HG03571 (cell line): ENCODE results near the gene ZBTB7C.

Experiments
- ATAC-seq: cut with Tn5 transposase; IDR thresholded peaks from one replicate; pipeline ENCODE4 v1.9.1; 2021; ENCODE audit not compliant: unreplicated experiment

The ZBTB7C gene

DNA sequence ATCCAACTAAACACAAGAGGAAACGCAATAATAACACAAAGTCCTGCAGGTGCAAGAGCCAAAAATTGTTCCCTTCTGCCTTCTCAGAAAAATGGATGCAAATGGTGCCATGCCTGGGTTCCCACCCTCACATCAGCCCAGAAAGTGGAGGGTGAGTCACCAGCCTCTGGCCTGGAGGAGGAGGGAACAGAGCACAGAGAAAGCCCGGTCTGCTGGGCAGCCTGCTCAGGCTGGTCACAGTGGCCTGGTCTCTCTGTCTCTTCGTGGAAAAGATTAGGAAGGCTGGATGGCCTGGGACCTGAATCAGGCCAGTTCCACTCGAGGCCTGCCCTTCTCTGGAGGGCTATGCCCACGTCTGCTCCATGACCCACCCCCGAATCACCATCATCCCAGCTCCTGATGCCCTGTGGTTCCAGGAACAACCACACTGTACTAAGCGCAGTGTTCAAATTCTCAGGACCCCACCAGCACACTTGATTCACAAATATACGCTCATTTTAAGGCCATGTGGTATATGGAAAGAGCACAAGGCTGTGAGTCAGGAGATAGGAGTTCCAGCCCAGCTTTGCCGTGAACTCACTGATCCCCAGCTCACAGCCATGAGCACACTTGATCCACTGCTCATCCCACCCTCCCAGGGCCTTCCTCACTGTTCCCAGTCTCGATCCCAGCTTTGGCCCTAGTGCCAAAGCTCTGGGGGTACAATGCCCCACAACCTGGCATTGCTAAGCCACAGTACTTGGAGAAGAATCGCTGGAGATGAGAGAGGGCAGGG is 82.1 kb downstream of the ZBTB7C start:
- no peak for ATAC-seq

DNA sequence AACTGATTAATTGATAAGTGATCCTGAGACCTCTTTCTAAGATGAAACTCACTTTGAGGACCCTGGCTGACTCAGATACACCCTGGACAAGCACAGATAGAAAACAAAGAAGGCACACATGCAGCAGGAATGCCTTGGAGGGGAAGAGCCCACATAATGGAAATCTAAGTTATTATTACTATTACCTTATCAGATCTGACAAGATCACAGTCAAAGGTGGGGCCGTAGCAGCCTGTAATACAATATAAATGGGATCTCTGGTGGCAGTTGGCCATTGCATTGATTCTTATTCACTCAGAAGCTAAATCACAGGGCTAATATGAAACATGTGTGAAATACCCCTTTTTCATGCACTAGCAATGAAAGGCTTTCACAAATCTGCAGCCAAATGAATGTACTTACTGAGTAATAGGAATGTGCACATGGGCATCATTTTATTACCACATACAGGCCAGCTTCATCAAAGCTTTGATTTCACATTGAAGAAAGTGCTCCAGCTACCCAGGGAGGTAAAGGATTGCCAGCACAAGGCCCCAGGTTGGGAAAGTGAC is 84.0 kb downstream of the ZBTB7C start:
- ATAC-seq: no peak

DNA sequence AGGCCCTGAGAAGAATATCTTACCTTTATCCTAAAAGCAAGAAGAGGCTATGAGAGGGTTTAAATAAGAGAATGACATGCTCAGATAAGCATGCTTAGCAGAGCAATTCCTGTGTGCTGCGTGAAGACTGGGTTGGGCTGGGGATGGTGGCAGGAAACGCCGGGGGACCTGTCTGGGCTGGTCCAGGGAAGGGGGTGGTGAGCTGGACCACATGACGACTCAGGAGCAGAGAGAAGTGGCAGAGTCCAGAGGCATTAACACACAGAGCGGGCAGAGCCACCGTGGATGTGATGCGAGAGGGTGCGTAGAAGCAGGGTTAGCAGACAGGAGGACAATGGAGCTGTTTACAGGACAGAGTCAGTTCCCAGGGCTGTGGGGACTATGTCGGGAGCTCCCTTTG is 84.5 kb downstream of the ZBTB7C start:
- ATAC-seq: no peak

DNA sequence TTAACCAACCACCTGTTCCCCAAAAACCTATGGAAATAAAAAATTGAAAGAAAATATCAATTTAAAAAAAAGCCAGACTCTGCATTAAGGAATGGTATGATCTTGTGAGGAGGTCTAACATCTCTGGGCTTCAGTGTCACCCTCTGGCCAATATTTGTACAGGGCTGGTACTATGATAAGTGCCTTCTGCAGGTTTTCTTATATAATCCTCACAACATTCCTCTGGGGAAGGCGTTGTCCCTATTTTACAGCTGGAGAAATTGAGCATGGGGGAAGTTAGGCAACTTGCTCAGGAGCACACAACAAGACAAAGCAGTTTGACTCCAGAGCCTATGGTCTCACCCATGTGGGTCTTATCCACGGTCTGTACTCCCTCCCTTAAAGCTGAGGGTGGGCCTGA is 86.0 kb downstream of the ZBTB7C start:
- no peak for ATAC-seq

DNA sequence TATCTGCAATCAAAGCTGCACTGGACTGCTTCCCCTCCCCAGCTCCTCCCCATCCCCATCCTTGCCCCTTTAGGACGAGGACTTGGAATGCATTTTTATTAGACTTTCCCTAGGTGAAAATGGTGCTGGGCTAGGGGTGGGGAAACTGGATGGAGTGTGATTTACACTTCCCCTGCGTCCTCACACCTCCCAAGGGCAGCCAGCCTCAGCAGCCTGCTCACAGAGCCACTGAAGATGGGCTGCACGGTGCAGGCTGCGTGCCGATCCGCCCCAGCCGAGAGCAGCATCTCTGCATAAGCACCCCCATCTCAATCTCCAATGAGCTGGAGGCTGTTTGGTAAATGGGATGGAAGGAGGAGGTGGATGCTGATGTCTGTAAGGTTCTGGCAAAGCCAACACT is 87.6 kb downstream of the ZBTB7C start:
- ATAC-seq: no peak

DNA sequence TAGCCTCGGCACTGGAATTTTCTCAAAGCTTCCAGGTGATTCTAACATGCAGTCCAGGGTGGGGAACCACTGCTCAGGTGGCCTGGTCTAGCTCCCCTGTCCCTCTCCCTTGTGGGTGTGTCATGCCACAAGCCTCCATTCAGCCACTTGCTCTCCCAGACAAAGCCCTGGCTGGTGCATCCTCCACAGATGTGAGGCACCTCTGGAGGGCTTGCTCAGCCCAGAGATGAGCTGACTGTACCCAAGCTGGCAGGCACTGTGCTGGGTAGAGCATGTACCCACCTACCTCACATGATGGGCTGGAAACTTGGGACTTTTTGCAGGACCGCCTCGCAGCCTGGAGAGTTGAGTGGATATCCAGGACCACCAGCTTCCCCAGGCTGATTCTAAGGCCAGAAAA is 88.1 kb downstream of the ZBTB7C start:
- no peak for ATAC-seq

DNA sequence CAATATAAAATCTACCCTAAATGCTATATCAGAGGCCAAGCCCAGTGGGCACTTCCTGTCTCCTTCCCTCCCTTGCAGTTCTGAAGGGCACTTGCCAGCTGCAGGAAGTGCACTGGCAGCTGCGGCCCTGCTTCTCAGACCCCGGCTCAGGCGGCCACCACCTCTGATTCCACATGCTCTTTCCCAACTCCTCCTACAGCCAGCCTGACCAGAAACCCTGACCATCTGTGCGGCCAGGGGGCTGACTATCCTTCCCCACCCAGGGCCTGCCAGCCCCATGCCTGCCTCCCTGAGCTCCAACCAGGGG is 88.6 kb downstream of the ZBTB7C start:
- no peak for ATAC-seq

DNA sequence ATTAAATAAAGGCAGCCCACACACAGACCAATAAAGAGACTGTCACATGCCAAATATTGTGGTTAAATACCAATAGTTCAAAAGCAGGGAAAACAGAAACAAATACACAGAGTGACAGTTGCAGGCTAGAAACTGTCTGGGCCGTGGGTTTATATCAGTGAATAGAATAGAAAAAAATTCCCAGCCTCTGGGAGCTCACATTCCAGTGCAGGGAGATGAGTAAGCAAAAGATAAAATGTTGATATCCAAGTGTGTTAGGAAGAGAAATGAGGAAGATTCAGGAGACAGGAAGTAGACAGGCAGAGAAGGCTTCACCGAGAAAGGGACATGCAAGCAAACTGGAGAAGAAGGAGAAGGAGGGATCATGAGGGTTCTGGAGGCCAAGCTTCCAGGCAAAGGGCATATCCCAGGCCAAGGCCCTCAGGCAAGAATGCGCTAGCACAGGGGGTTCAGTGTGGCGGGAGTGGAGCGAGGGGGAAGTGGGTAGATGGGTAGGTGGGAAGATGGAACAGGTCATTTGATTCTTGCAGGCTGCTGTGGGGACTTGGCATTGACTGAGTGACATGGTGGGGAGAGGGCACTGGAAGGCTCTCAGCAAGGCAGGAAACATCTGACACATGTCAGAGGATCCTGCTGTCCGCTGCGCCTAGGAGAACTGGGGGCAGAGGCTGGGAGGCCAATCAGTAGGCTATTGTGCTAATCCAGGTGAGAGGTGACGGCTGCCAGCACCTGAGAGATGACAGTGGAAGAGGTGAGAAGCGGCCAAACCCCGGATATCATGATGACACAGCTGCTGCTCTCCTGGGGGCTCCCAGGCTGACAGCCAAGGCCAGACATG is 89.2 kb downstream of the ZBTB7C start:
- ATAC-seq: no peak

DNA sequence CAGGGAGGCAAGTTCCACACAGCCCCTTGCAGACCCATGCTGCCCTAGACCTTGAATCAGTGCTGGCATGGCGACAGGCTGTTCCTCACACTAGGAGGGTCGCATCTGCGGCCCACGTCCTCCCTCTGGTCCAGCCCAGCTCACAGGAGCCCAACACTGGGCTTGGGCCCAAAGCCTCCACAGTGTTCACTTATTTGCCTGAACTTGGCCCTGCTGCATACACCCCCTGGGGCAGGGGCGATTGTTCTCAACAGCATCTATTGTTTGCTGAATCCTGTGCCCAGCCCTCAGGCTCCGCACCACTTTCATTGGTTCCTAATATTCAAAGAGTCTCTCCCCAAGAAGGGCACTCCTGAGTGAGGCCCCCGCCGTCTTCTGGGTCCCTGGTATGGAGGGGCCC is 90.7 kb downstream of the ZBTB7C start:
- no peak for ATAC-seq

DNA sequence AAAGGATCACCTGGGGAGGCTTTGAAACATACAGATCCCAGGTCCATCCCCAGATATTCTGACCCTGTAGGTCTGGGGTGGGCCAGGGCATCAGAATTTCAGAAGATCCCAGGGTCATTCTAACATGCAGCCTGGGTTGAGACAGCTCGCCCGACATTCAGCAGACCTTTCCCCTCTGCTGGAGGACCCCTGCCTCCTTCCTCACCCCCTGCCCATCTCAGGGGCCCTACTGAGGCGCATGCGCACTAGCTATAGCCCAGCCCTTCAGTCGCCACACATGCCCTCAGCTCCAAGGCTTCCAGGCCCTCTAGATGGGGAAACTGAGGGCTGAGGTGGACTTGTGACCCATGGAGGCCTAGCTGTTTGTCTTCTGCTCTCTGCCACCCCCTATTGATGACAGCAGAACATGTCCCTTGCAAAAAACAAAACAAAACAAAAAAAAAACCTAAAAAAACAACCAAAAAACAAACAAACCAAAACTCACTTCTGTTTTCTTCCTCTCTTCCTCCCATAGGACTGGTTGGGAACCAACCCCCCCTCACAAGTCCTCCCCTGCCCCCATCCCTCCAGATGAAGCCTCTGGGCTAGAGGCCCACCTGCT is 91.3 kb downstream of the ZBTB7C start:
- no peak for ATAC-seq

DNA sequence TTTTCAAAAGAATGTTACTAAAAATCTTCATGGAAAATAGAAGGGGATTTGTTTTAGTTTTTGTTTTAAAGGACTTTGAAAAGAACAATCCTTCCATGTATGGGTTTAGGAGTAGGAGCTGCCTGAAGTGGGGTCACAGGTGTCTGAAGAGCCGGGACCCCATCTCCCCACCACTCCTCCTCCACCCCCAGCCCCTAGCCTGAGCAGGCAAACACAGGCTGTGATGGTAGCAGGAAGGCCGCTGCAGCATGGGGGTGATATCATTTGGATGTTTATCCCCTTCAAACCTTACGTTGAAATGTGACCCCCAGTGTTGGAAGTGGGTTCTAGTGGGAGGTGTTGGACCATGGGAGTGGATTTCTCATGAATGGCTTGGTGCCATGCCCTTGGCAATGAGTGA is 93.0 kb downstream of the ZBTB7C start:
- no peak for ATAC-seq

DNA sequence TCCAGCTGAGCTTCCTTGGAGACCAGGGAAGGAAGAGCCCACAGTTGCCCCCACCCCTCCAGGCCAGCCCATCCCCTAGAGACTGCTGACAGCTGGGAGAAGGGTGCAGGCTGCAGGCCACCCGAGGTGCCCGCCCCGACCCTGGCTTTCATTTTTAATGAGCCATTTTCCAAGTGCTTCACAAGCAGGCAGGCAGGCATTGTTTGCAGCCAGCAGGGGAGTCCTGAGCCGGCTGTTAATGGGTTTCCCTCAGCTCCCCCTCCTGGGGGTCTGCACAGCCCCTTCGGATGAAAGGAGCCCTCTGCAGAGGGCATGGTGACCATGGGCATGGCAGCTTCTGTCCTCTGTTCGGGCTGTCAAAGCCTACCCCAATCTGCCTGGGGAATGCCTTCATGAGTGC is 94.5 kb downstream of the ZBTB7C start:
- ATAC-seq: no peak

DNA sequence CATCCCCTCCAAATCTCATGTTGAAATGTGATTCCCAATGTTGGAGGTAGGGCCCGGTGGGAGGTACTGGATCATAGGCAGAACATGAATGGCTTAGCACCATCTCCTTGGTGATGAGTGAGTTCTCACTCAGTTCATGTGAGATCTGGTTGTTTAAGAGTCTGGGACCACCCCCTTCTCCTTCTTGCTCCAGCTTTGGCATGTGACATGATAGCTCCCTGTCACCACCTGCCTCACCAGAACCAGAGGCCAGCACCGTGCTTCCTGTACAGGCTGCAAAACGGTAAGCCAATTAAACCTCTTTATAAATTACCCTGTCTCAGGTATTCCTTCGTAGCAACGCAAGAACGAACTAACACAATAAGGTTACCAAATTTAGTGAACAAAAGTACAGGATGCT is 95.4 kb downstream of the ZBTB7C start:
- no peak for ATAC-seq

DNA sequence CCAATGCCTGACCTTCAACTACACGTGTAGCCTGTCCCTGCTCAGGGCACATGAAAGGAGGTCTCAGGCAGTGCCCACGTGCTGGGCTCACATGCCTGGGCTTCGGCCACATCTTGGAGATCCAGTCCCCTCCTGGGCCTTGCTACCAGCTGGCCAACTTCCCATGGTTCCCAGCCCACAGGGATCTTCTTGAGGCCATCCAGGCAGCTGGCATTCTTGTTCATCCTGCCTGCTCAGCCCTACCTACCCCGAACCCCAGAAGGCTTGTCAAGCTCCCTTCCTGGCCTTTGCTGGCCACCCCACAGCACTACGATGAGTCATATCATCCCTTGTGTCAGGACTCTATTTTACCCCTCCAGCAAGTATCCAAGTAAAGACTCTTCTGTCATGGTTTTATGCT is 97.1 kb downstream of the ZBTB7C start:
- ATAC-seq: no peak

DNA sequence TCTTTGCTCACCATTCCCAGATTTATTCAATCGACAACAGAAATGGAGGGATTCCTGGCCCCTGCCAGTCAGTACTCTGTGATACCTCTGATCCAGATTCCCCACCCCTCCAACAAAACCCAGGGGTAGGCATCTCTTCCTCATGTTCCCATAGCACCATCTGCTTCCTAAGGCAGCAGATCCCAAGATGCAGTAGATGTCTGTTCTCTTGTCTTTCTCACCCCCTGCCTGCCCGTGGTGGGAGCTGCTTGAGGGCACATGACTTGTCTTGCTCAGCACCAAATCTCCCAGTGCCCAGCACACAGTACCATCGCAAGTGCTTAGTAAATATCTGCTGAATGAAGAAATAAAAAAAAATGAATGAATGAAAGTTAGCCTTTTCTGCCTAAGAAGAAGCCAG is 98.2 kb downstream of the ZBTB7C start:
- no peak for ATAC-seq

DNA sequence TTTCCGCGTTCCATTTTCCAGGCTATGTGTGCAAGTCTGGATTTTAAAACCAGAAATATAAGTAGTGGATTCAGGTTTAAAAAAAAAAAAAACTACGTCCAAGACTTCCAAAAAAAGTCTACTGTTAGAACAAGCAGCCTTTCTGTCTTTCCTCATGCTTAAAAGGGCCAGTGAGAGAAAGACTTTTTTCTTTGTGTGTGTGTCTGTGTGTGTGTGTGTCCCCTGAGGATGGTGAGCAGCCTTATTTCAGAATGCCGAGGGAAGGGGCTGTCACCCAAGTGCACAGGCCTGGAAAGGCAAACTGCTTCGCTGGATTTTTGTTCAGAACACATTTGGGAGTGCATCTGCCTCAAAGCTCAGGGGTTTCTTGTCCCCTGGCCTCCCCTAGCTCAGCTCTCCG is 98.8 kb downstream of the ZBTB7C start:
- ATAC-seq: no peak

DNA sequence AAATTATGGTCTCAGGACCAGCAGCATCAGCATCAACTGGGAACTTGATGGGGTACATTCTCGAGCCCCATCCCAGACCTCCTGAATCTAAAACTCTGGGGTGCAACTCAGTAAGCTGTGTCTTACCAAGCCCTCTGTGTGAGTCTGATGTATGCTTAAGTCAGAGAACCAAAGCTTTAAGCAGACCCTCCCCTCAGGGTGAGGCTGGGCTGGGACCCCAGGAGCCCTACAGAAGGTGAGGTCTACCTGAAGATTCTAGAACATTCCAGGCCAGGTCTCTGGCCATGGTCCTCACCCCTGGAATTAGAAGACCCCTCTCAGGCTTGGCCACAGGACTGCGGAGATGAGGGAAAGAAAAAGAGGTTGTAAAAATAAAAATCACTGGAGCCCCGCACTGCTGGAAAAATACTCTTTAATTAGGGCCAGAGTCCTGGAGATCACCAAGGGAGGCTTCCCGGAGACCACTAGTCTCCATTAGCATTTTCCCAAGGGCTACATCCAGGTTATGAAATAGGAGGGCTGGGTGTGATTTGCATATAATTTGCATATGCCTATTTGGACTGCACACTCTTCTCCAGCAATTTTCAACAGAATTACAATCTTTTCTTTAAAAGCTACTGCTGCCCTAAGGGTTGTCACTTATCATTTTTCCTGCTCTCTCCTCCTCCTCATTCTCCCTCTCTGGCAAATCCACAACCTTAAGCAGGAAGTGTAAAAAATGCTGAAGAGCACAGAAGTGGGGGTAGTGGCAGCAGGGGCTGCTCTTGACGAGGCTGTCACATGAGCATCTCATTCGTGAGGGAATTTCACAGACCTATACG is 100.2 kb downstream of the ZBTB7C start:
- no peak for ATAC-seq

DNA sequence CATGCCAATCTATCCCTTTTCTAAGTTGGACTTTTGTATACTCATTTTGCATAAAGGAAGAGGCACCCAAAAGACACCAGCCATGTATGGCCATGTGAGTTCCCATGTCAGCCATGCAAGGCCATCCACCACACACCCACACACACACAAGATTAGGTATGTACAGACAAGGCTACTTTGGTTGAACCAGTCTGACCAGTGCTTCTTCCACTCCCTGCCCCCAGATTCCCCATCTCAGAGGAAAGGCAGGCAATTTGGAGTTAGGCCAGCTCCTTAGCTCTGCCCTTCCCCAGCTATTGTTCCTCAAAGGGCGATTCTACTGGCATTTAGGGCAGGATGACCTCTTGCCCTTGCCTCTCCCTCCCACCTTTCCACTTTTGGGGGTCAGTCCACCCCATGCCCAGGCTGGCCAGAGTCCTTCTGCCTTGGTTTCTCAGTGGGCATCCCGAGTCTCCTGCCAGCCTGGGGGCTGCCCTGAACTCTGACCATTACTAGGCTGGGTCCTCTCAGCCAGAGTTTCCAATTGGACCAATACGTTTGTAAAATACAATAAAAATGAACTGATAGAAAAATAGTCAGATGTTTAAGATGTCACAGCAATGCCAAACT is 101.1 kb downstream of the ZBTB7C start:
- no peak for ATAC-seq

DNA sequence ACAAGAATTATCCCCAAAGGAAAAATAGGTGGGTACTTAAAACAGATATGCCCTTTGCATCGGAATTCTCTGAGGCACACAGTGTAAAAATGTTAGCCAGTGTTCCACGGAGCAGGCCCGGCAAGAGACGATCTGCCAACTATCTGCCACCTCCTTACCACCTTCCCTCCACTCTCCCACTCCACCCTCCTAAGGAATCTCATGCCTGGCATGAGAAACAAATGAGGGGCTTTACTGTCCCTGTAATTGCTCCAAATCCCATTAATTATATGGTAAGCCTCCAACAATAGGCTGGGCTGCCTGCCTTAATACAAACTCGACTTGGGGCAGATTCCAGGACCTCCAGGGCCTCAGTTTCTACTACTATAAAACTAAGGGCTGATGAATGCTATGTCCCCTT is 102.3 kb downstream of the ZBTB7C start:
- no peak for ATAC-seq

DNA sequence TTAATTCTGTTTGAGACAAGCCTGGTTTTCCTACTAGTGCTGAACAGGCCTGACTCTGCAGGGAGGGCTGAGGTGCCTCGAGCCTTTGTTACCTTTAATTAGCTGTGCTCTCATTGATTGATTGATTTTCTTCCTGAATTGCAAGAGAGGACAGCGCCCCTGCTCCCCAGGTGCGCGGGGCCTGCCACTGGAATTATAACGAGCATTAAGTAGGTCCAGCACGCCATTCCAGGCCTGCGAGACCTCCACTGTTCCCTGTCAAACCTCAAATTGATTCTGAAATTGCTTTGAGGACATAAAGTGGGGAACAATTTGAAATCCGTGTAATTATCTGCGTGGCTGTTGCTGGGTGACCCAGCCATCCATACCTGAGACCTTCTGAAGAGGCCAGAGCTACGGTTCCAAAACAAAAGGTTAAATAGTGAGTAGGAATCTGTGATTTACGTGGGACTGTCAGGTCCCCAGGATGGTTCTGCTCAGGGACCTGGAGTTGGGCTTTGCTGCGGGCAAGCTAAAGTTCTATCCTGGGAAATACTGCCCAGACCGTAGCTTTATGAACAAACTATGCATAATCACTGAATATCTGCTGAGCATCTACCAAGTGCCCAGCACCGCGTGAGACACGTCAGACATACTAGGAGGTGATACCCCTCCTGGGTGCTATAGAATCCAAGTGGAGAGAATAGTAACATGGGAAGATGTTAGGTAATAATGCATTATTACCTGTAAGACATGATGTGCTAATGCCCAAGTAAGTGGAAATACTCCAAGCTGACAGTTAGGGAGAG is 104.1 kb downstream of the ZBTB7C start:
- no peak for ATAC-seq
